Measurements from ENCODE around the gene CERS2. TPM values are rescaled to one million over a fixed set of nuclear protein-coding genes. Genes with fewer than 3 reads are reported as not detected.

The CERS2 gene
- total and polyA plus RNA-seq, 9 donors, result 91.9 to 339 (median 156) TPM

GRCh38 chr1:150979092-150980056 is 4.7 kb upstream of the CERS2 start:
- Histone ChIP-seq H3K36me3 (no peaks in the 10 kb centered on the region), H3K9me3 (no peaks in the 10 kb centered on the region), H3K4me1 (ENCODE audit: insufficient read depth) (peaks cover 6% of the 10 kb centered on the region), H3K4me3 (no peak overlapping the region), H3K27me3 (no peaks in the 10 kb centered on the region), H3K27ac (peak overlapping the region; percentile 24 to 58)
- no peak for TF ChIP-seq POLR2A (IDR thresholded peaks at IDR 0.05)
- TF ChIP-seq CTCF (IDR thresholded peaks at IDR 0.05), result peak; percentile 98 to 100 (median 99)
- TF ChIP-seq EP300 (IDR thresholded peaks at IDR 0.05), result no peak
- DNase-seq, result peak; percentile 86 to 94 (median 90)
- intact Hi-C loops (cut with DNase I), result loop anchor here in 1 of 4 donors (10.0 kb wide), 1 partner anchor 55 kb away; the partner anchor contains the start of gene SETDB1
- WGBS, 3 donors, result 9 to 18% (median 10%) methylated on average over 23 of the region's 23 CpGs

- Histone ChIP-seq H3K36me3 (no peaks in the 10 kb centered on the region), H3K4me1 (ENCODE audit: insufficient read depth) (peaks cover 17% of the 10 kb centered on the region)
- 72 to 83% (median 74%) methylated on average over 11 of the region's 11 CpGs for WGBS, 3 donors
These were observed 2.5 kb upstream of the CERS2 start for GRCh38 chr1:150976879-150977694.

GRCh38 chr1:150976401-150976821 is 1.8 kb upstream of the CERS2 start:
- no peak for DNase-seq
- peaks cover 23% of the 10 kb centered on the region for H3K4me1 ChIP-seq (ENCODE audit: insufficient read depth)
- intact Hi-C loops (cut with DNase I), result loop anchor here in 1 of 4 donors (10.0 kb wide), 1 partner anchor 52 kb away; the partner anchor contains the start of gene SETDB1
- 92 to 95% (median 95%) methylated on average over 9 of the region's 9 CpGs for WGBS, 3 donors
- H3K36me3 ChIP-seq, result no peaks in the 10 kb centered on the region
- H3K4me3 ChIP-seq, result no peak overlapping the region
- TF ChIP-seq CTCF (IDR thresholded peaks at IDR 0.05) (no peak), EP300 (IDR thresholded peaks at IDR 0.05) (no peak), POLR2A (IDR thresholded peaks at IDR 0.05) (no peak)
- no peak overlapping the region for H3K27ac ChIP-seq
- H3K27me3 ChIP-seq, result no peaks in the 10 kb centered on the region
- H3K9me3 ChIP-seq, result no peaks in the 10 kb centered on the region

More at GRCh38 chr1:150976879-150977694, 2.5 kb upstream of the CERS2 start:
- no peak overlapping the region for H3K4me3 ChIP-seq
- H3K9me3 ChIP-seq, result no peaks in the 10 kb centered on the region
- peak in 4 of 5 donors; percentile 49 to 58 (median 52) for DNase-seq
- no peak for TF ChIP-seq POLR2A (IDR thresholded peaks at IDR 0.05)
- no peak for TF ChIP-seq CTCF (IDR thresholded peaks at IDR 0.05)
- TF ChIP-seq EP300 (IDR thresholded peaks at IDR 0.05), result no peak
- no peaks in the 10 kb centered on the region for H3K27me3 ChIP-seq
- intact Hi-C loops (cut with DNase I), result loop anchor here in 1 of 4 donors (10.0 kb wide), 1 partner anchor 52 kb away; the partner anchor contains the start of gene SETDB1
- no peak overlapping the region for H3K27ac ChIP-seq
